Stimulated activated naive B cell treated with anti-CD40 and anti-IgM and Interleukin-4, amounts not matched to agents 10 μg/mL and 1 μg/mL and 100 μg/mL, for 72 hours (primary cell): ENCODE data around the gene KCNK16.

Experiments used
- ATAC-seq, 2 donors: fragments of 150-1000 bp; cut with Tn5 transposase; replicated peaks; 2 replicates each; pipeline ENCODE4 v1.10.0; 2021; ENCODE audit warnings: moderate library complexity in 1 of 2
- DNase-seq: peaks from one replicate; pipeline ENCODE4 v3.0.0; 2021
- H3K27ac Mint-ChIP-seq: one replicate; pipeline ENCODE4 v1.8.0; 2022; ENCODE audit warnings: mild to moderate bottlenecking, mixed read lengths
- H3K27me3 Mint-ChIP-seq, 2 donors: one replicate each; pipeline ENCODE4 v1.8.0; 2022; ENCODE audit warnings: mixed read lengths in 2 of 2
- H3K36me3 Mint-ChIP-seq, 2 donors: one replicate each; pipeline ENCODE4 v1.8.0; 2022; ENCODE audit warnings: mixed read lengths in 2 of 2, mild to moderate bottlenecking in 1 of 2
- H3K4me1 Mint-ChIP-seq, 2 donors: one replicate each; pipeline ENCODE4 v1.8.0; 2022; ENCODE audit warnings: mixed read lengths in 2 of 2, mild to moderate bottlenecking in 1 of 2
- H3K4me3 Mint-ChIP-seq, 2 donors: one replicate each; pipeline ENCODE4 v1.8.0; 2022; ENCODE audit warnings: mild to moderate bottlenecking in 2 of 2, mixed read lengths in 2 of 2, moderate library complexity in 1 of 2
- H3K9me3 Mint-ChIP-seq, 2 donors: one replicate each; pipeline ENCODE4 v1.8.0; 2022; ENCODE audit warnings: mixed read lengths in 2 of 2, mild to moderate bottlenecking in 1 of 2

Gene KCNK16

GRCh38 chr6:39335780-39336545 lies 13.5 kb upstream of the KCNK16 start:
- no peak overlapping the region for H3K4me3 Mint-ChIP-seq
- DNase-seq (no peak), ATAC-seq (peak; percentile 48 to 54)
- H3K27ac Mint-ChIP-seq = no peak overlapping the region
- peaks cover 6 to 25% of the 10 kb centered on the region in 2 donors for H3K27me3 Mint-ChIP-seq
- H3K36me3 Mint-ChIP-seq = no peaks in the 10 kb centered on the region
- H3K4me1 Mint-ChIP-seq = peaks cover 36 to 39% of the 10 kb centered on the region in 2 donors
- no peaks in the 10 kb centered on the region for H3K9me3 Mint-ChIP-seq

- Mint-ChIP-seq H3K9me3 (peaks cover 0 to 2% of the 10 kb centered on the region in 2 donors), H3K36me3 (no peaks in the 10 kb centered on the region), H3K27me3 (peaks cover 8 to 28% of the 10 kb centered on the region in 2 donors), H3K4me3 (no peak overlapping the region), H3K4me1 (peaks cover 34 to 53% of the 10 kb centered on the region in 2 donors), H3K27ac (no peak overlapping the region)
- no peak for DNase-seq
- ATAC-seq = no peak
Observed at GRCh38 chr6:39333644-39334438, 11.3 kb upstream of the KCNK16 start.

GRCh38 chr6:39330476-39330875 lies 8.0 kb upstream of the KCNK16 start:
- Mint-ChIP-seq H3K9me3 (peaks cover 0 to 2% of the 10 kb centered on the region in 2 donors), H3K4me1 (peaks cover 9 to 22% of the 10 kb centered on the region in 2 donors), H3K36me3 (no peaks in the 10 kb centered on the region), H3K27ac (peak overlapping the region; percentile 90), H3K4me3 (peak overlapping the region in 1 of 2 donors; percentile 59), H3K27me3 (peaks cover 19 to 27% of the 10 kb centered on the region in 2 donors)
- DNase-seq = no peak
- ATAC-seq = peak; percentile 28 to 38

- Mint-ChIP-seq H3K9me3 (peaks cover 0 to 2% of the 10 kb centered on the region in 2 donors), H3K27me3 (peaks cover 19 to 31% of the 10 kb centered on the region in 2 donors), H3K27ac (peak overlapping the region; percentile 90), H3K36me3 (no peaks in the 10 kb centered on the region), H3K4me1 (peaks cover 11 to 22% of the 10 kb centered on the region in 2 donors), H3K4me3 (peak overlapping the region in 1 of 2 donors; percentile 59)
- ATAC-seq = peak; percentile 98 to 99
- peak; percentile 50 for DNase-seq
Observed at GRCh38 chr6:39330057-39330456, 7.6 kb upstream of the KCNK16 start.

GRCh38 chr6:39328066-39328465 lies 5.6 kb upstream of the KCNK16 start:
- Mint-ChIP-seq H3K27me3 (peaks cover 19 to 31% of the 10 kb centered on the region in 2 donors), H3K4me1 (peaks cover 11 to 22% of the 10 kb centered on the region in 2 donors), H3K27ac (no peak overlapping the region), H3K36me3 (no peaks in the 10 kb centered on the region), H3K4me3 (no peak overlapping the region), H3K9me3 (peaks cover 0 to 2% of the 10 kb centered on the region in 2 donors)
- ATAC-seq (no peak), DNase-seq (no peak)

GRCh38 chr6:39327507-39327906 lies 5.0 kb upstream of the KCNK16 start:
- H3K36me3 Mint-ChIP-seq = no peaks in the 10 kb centered on the region
- H3K27me3 Mint-ChIP-seq = peaks cover 19 to 26% of the 10 kb centered on the region in 2 donors
- DNase-seq = no peak
- no peak for ATAC-seq
- peaks cover 11 to 22% of the 10 kb centered on the region in 2 donors for H3K4me1 Mint-ChIP-seq
- peak overlapping the region; percentile 52 for H3K27ac Mint-ChIP-seq
- H3K4me3 Mint-ChIP-seq = no peak overlapping the region
- peaks cover 0 to 2% of the 10 kb centered on the region in 2 donors for H3K9me3 Mint-ChIP-seq

GRCh38 chr6:39321761-39322160 lies 741 bp downstream of the KCNK16 start:
- Mint-ChIP-seq H3K27me3 (peaks cover 13 to 34% of the 10 kb centered on the region in 2 donors), H3K9me3 (no peaks in the 10 kb centered on the region), H3K4me1 (peaks cover 13 to 36% of the 10 kb centered on the region in 2 donors), H3K27ac (no peak overlapping the region), H3K36me3 (no peaks in the 10 kb centered on the region), H3K4me3 (no peak overlapping the region)
- no peak for ATAC-seq
- no peak for DNase-seq

GRCh38 chr6:39320363-39320984 lies 2.0 kb downstream of the KCNK16 start:
- no peak overlapping the region for H3K4me3 Mint-ChIP-seq
- H3K27ac Mint-ChIP-seq = no peak overlapping the region
- DNase-seq (no peak), ATAC-seq (peak; percentile 43 to 57)
- no peaks in the 10 kb centered on the region for H3K36me3 Mint-ChIP-seq
- no peaks in the 10 kb centered on the region for H3K9me3 Mint-ChIP-seq
- H3K4me1 Mint-ChIP-seq = peaks cover 13 to 36% of the 10 kb centered on the region in 2 donors
- peaks cover 11 to 38% of the 10 kb centered on the region in 2 donors for H3K27me3 Mint-ChIP-seq

GRCh38 chr6:39319621-39320362 lies 2.7 kb downstream of the KCNK16 start:
- Mint-ChIP-seq H3K4me3 (no peak overlapping the region), H3K9me3 (no peaks in the 10 kb centered on the region), H3K27ac (peak overlapping the region; percentile 80), H3K27me3 (peaks cover 17 to 39% of the 10 kb centered on the region in 2 donors), H3K36me3 (no peaks in the 10 kb centered on the region), H3K4me1 (peaks cover 12 to 36% of the 10 kb centered on the region in 2 donors)
- DNase-seq = no peak
- ATAC-seq = no peak

- no peak overlapping the region for H3K4me3 Mint-ChIP-seq
- no peaks in the 10 kb centered on the region for H3K9me3 Mint-ChIP-seq
- H3K27me3 Mint-ChIP-seq = peaks cover 39 to 45% of the 10 kb centered on the region in 2 donors
- H3K4me1 Mint-ChIP-seq = peaks cover 16 to 53% of the 10 kb centered on the region in 2 donors
- H3K36me3 Mint-ChIP-seq = no peaks in the 10 kb centered on the region
- no peak for ATAC-seq
- no peak for DNase-seq
- no peak overlapping the region for H3K27ac Mint-ChIP-seq
Observed at GRCh38 chr6:39317256-39317655, 5.2 kb downstream of the KCNK16 start.

- no peak for ATAC-seq
- Mint-ChIP-seq H3K27me3 (peaks cover 56 to 59% of the 10 kb centered on the region in 2 donors), H3K4me3 (peak within 1 kb of the TSS; percentile 65 to 73), H3K4me1 (peaks cover 16 to 45% of the 10 kb centered on the region in 2 donors), H3K36me3 (no peaks in the 10 kb centered on the region), H3K27ac (no peak within 1 kb of the TSS), H3K9me3 (no peaks in the 10 kb centered on the region)
- no peak for DNase-seq
Observed at GRCh38 chr6:39314273-39314795, 8.2 kb downstream of the KCNK16 start, which contains the start of gene KCNK17. KCNK17 (minus strand) TSS chr6:39314419; CDS start chr6:39314320, 99 bp downstream.

- Mint-ChIP-seq H3K36me3 (no peaks in the 10 kb centered on the region), H3K4me1 (peaks cover 12 to 39% of the 10 kb centered on the region in 2 donors), H3K27me3 (peaks cover 51 to 52% of the 10 kb centered on the region in 2 donors), H3K4me3 (peak overlapping the region; percentile 65 to 73), H3K9me3 (no peaks in the 10 kb centered on the region), H3K27ac (no peak overlapping the region)
- no peak for DNase-seq
- no peak for ATAC-seq
Observed at GRCh38 chr6:39313526-39314272, 8.8 kb downstream of the KCNK16 start.
